K562 (cell line): ENCODE measurements around the gene SH3PXD2B.

ENCODE experiments used
- CREM ChIP-seq: IDR thresholded peaks from 2 replicates; pipeline ENCODE4 v1.6.1; 2014; ENCODE audit warnings: antibody characterized with exemption, low read depth
- EP300 ChIP-seq: IDR thresholded peaks from 2 replicates; pipeline ENCODE4 v1.6.1; 2012; ENCODE audit warnings: low read length, improper control_type of control experiment
- ETV6 ChIP-seq, 3 experiments: fragments of 150-350 bp in 1 of 3; sonication (generic) in 1 of 3; formaldehyde crosslinking in 1 of 3; IDR thresholded peaks; 2 replicates each; pipeline versions ENCODE4 v1.6.1 to v1.8.0; 2014 to 2022; ENCODE audit warnings: borderline replicate concordance in 2 of 3, low read depth in 2 of 3, antibody characterized with exemption in 1 of 3, low read length in 1 of 3, mild to moderate bottlenecking in 1 of 3, missing genetic modification reagents in 1 of 3
- JUNB ChIP-seq: fragments of 450-650 bp; formaldehyde crosslinking; conservative IDR thresholded peaks from 2 replicates; pipeline ENCODE4 v1.4.0; 2020; ENCODE audit warnings: mild to moderate bottlenecking
- MYNN ChIP-seq, 2 experiments: sonication (generic); formaldehyde crosslinking in 1 of 2; IDR thresholded peaks; 2 replicates each; pipeline versions ENCODE4 v1.5.0 to v1.6.1; 2016 to 2020; ENCODE audit warnings: antibody characterized with exemption in 1 of 2, missing genetic modification reagents in 1 of 2
- NFRKB ChIP-seq: fragments of 450-650 bp; IDR thresholded peaks from 2 replicates; pipeline ENCODE4 v1.6.1; 2016; ENCODE audit warnings: low read depth
- ZNF12 ChIP-seq: sonication (generic); formaldehyde crosslinking; IDR thresholded peaks from 2 replicates; pipeline ENCODE4 v1.4.0; 2020; ENCODE audit warnings: mild to moderate bottlenecking, missing genetic modification reagents
- TF ChIP-seq, protein P1 (sequence below), 3 experiments: IDR thresholded peaks in 2 of 3; conservative IDR thresholded peaks in 1 of 3; 2 replicates each; pipeline ENCODE4 v1.5.1; 2011 to 2012; ENCODE audit warnings: low read length in 3 of 3, mild to moderate bottlenecking in 3 of 3, control low read depth in 2 of 3, improper control_type of control experiment in 1 of 3, inconsistent platforms in 1 of 3, low read depth in 1 of 3, mixed read lengths in 1 of 3, moderate library complexity in 1 of 3; ENCODE audit not compliant: insufficient read depth in 2 of 3
- TF ChIP-seq, protein P2 (sequence below): sonication (generic); formaldehyde crosslinking; IDR thresholded peaks from 2 replicates; pipeline ENCODE4 v1.8.0; 2023; ENCODE audit warnings: mild to moderate bottlenecking, missing genetic modification reagents
- TF ChIP-seq, protein P3 (sequence below): fragments of 450-650 bp; formaldehyde crosslinking; IDR thresholded peaks from 2 replicates; pipeline ENCODE4 v1.4.0; 2022; ENCODE audit warnings: missing genetic modification characterization

DNA sequence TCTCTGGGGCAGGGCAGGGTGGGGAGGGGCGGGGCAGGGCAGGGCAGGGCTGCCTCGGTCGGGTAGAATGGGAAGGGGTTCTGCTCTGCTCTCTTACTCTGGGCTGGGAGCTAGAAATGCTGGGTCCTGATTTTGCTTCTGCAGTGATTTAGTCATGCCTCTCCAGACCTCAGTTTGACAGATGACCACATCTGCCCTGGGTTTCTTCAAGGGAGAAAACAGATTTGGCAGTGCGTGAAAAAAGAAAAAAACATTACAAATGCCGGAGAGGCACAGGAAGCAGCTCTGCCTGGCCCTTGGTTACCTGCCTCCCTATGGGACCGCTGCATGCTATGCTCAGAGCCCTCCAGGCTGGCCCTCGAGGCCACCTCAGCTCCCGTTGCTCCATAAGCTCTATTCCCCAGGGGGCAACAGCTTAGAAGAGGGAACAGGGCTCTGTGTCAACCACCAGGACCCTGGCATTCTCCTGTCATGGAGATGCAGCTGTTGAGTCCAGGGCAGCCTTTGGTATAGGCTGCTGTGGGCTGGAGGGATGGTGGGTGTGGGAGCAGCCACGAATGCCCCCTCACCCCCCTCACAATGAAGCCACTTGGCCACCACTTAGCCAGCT lies 117.5 kb downstream of the SH3PXD2B start:
- TF ChIP-seq NFRKB, result no peak
- TF ChIP-seq CREM, result no peak
- TF ChIP-seq, protein P1, sequence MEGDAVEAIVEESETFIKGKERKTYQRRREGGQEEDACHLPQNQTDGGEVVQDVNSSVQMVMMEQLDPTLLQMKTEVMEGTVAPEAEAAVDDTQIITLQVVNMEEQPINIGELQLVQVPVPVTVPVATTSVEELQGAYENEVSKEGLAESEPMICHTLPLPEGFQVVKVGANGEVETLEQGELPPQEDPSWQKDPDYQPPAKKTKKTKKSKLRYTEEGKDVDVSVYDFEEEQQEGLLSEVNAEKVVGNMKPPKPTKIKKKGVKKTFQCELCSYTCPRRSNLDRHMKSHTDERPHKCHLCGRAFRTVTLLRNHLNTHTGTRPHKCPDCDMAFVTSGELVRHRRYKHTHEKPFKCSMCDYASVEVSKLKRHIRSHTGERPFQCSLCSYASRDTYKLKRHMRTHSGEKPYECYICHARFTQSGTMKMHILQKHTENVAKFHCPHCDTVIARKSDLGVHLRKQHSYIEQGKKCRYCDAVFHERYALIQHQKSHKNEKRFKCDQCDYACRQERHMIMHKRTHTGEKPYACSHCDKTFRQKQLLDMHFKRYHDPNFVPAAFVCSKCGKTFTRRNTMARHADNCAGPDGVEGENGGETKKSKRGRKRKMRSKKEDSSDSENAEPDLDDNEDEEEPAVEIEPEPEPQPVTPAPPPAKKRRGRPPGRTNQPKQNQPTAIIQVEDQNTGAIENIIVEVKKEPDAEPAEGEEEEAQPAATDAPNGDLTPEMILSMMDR (IDR thresholded peaks at IDR 0.05 in 2 of 3, conservative IDR thresholded peaks at IDR 0.05 in 1 of 3; ENCODE audit: insufficient read depth in 2 of 3, low read depth in 1 of 3, low read length in 3 of 3), result no peak
- no peak for TF ChIP-seq JUNB (CRISPR knock-in tag)
- TF ChIP-seq MYNN (IDR thresholded peaks at IDR 0.05), result no peak
- no peak for TF ChIP-seq MYNN (CRISPR knock-in tag; IDR thresholded peaks at IDR 0.05)
- TF ChIP-seq ETV6 (IDR thresholded peaks at IDR 0.05; ENCODE audit: borderline replicate concordance in 1 of 2, low read depth in 2 of 2, low read length in 1 of 2), result no peak
- no peak for TF ChIP-seq ETV6 (CRISPR knock-in tag; IDR thresholded peaks at IDR 0.05; ENCODE audit: borderline replicate concordance)
- no peak for TF ChIP-seq ZNF12
- TF ChIP-seq, protein P2, sequence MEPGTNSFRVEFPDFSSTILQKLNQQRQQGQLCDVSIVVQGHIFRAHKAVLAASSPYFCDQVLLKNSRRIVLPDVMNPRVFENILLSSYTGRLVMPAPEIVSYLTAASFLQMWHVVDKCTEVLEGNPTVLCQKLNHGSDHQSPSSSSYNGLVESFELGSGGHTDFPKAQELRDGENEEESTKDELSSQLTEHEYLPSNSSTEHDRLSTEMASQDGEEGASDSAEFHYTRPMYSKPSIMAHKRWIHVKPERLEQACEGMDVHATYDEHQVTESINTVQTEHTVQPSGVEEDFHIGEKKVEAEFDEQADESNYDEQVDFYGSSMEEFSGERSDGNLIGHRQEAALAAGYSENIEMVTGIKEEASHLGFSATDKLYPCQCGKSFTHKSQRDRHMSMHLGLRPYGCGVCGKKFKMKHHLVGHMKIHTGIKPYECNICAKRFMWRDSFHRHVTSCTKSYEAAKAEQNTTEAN (CRISPR knock-in tag), result no peak
- TF ChIP-seq, protein P3, sequence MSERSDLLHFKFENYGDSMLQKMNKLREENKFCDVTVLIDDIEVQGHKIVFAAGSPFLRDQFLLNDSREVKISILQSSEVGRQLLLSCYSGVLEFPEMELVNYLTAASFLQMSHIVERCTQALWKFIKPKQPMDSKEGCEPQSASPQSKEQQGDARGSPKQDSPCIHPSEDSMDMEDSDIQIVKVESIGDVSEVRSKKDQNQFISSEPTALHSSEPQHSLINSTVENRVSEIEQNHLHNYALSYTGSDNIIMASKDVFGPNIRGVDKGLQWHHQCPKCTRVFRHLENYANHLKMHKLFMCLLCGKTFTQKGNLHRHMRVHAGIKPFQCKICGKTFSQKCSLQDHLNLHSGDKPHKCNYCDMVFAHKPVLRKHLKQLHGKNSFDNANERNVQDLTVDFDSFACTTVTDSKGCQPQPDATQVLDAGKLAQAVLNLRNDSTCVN (CRISPR knock-in tag), result no peak
- TF ChIP-seq EP300, result no peak
